Measurements from ENCODE around the gene GLB1L3. TPM values are rescaled to one million over a fixed set of nuclear protein-coding genes. Genes with fewer than 3 reads are reported as not detected.

Gene GLB1L3
- total and polyA plus RNA-seq, 2 of the 4 experiments (the other 2 are of a cell fraction): not detected

DNA sequence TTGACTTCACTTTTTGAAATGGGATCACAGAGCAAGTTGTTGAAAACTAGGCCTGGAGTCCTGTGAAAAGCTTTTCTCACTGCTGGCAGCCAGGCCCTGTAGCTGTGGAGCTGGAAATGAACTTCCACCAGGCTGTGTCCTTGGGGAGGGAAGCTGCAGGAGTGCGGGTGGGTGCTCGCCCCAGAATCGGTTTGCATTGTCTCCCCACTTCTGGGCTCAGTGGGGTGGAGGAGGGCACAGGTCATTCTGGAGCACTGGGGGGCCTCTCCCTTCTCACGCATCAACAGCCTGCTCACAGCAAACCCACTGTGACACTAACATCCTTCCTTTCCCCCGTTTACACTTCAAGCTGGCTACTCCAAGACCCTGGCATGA, 70.8 kb downstream of the GLB1L3 start:
- H3K9me1 ChIP-seq (ENCODE audit: insufficient read depth, low read length): no peaks in the 10 kb centered on the region
- H4K5ac ChIP-seq (ENCODE audit: low read depth, low read length): no peak overlapping the region
- H4K20me1 ChIP-seq (ENCODE audit: insufficient read depth, low read length): no peaks in the 10 kb centered on the region
- DNase-seq (no peak), ATAC-seq (ENCODE audit: low read depth) (no peak)
- TF ChIP-seq, protein P1, sequence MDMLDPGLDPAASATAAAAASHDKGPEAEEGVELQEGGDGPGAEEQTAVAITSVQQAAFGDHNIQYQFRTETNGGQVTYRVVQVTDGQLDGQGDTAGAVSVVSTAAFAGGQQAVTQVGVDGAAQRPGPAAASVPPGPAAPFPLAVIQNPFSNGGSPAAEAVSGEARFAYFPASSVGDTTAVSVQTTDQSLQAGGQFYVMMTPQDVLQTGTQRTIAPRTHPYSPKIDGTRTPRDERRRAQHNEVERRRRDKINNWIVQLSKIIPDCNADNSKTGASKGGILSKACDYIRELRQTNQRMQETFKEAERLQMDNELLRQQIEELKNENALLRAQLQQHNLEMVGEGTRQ (IDR thresholded peaks at IDR 0.05; ENCODE audit: low read depth, low read length): no peak
- TF ChIP-seq, protein P2, sequence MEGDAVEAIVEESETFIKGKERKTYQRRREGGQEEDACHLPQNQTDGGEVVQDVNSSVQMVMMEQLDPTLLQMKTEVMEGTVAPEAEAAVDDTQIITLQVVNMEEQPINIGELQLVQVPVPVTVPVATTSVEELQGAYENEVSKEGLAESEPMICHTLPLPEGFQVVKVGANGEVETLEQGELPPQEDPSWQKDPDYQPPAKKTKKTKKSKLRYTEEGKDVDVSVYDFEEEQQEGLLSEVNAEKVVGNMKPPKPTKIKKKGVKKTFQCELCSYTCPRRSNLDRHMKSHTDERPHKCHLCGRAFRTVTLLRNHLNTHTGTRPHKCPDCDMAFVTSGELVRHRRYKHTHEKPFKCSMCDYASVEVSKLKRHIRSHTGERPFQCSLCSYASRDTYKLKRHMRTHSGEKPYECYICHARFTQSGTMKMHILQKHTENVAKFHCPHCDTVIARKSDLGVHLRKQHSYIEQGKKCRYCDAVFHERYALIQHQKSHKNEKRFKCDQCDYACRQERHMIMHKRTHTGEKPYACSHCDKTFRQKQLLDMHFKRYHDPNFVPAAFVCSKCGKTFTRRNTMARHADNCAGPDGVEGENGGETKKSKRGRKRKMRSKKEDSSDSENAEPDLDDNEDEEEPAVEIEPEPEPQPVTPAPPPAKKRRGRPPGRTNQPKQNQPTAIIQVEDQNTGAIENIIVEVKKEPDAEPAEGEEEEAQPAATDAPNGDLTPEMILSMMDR (conservative IDR thresholded peaks at IDR 0.05; ENCODE audit: low read depth, low read length): no peak
- TF ChIP-seq MAZ (IDR thresholded peaks at IDR 0.05; ENCODE audit: borderline replicate concordance, low read depth, low read length): no peak
- H3K4ac ChIP-seq (ENCODE audit: low read depth, low read length): no peak overlapping the region
- no peak overlapping the region for H3K4me3 ChIP-seq (ENCODE audit: insufficient read depth, low read depth, low read length)
- H3K36me3 ChIP-seq (ENCODE audit: control insufficient read depth, insufficient read depth, low read length): no peaks in the 10 kb centered on the region
- H3K14ac ChIP-seq (replicated peaks; ENCODE audit: low read depth, low read length): no peak overlapping the region
- no peak overlapping the region for H4K91ac ChIP-seq (ENCODE audit: insufficient read depth, low read depth, low read length)
- H3K27me3 ChIP-seq (ENCODE audit: control insufficient read depth, insufficient read depth, low read length): no peaks in the 10 kb centered on the region
- H3K4me1 ChIP-seq (ENCODE audit: control insufficient read depth, insufficient read depth, low read length): no peaks in the 10 kb centered on the region
- H2BK15ac ChIP-seq (ENCODE audit: low read depth, low read length): no peak overlapping the region
- POLR2A ChIA-PET (ENCODE audit: unreplicated experiment): no interaction called here
- no peaks in the 10 kb centered on the region for H3K79me1 ChIP-seq (ENCODE audit: low read depth in 1 of 2, low read length in 2 of 2)
- CTCF ChIA-PET: no interaction called here
- BruUV-seq (replicated peaks): no TSS peak
- no peak overlapping the region for H2AK9ac ChIP-seq (replicated peaks; ENCODE audit: low read depth, low read length, poor library complexity)
- no peak overlapping the region for H3K27ac ChIP-seq (ENCODE audit: insufficient read depth, low read length)
- H4K8ac ChIP-seq (ENCODE audit: low read depth in 2 of 2, low read length in 2 of 2): no peak overlapping the region
- no peak overlapping the region for H3K23ac ChIP-seq (ENCODE audit: low read depth, low read length)
- no CpG with 5 or more reads among the region's 5 CpGs for WGBS, 2 experiments (ENCODE audit: extremely low coverage in 2 of 2, insufficient read length in 1 of 2)
- no peak overlapping the region for H2BK20ac ChIP-seq (ENCODE audit: low read depth, low read length)
- intact Hi-C loops (cut with micrococcal nuclease): no loop called here
- dilution Hi-C loops (cut with HindIII; ENCODE audit: low sequenced_read_pairs, unreplicated experiment): no loop called here
- no peak overlapping the region for H2AFZ ChIP-seq (replicated peaks; ENCODE audit: low read length, poor library complexity)
- no peak overlapping the region for H3K18ac ChIP-seq (ENCODE audit: low read depth, low read length)
- no peak overlapping the region for H3K56ac ChIP-seq (ENCODE audit: extremely low read depth, insufficient read depth, low read length)
- no peak overlapping the region for H2AK5ac ChIP-seq (ENCODE audit: low read depth, low read length)
- H3K9ac ChIP-seq (ENCODE audit: low read depth, low read length): no peak overlapping the region
- no peak overlapping the region for H3K4me2 ChIP-seq (ENCODE audit: low read depth, low read length)
- peaks cover 11% of the 10 kb centered on the region for H3K9me3 ChIP-seq (ENCODE audit: control insufficient read depth, insufficient read depth, low read length)
- H2BK5ac ChIP-seq (ENCODE audit: low read depth, low read length, poor library complexity, severe bottlenecking): no peak overlapping the region
- in situ Hi-C loops (cut with MboI; ENCODE audit: low sequenced_read_pairs): no loop called here
- no peak overlapping the region for H2BK120ac ChIP-seq (ENCODE audit: low read depth, low read length)

Data from IMR-90 (cell line).